Left ventricle myocardium inferior (tissue), 1 donor: ENCODE data around the gene FRY. TPM values are rescaled to one million over a fixed set of nuclear protein-coding genes. Genes with fewer than 3 reads are reported as not detected.

Experiments used
- DNase-seq: peaks from one replicate; pipeline ENCODE4 v3.0.0-alpha.2; 2020
- H3K27ac ChIP-seq: fragments of 200-600 bp; replicated peaks from 2 replicates; pipeline ENCODE4 v1.8.0; 2021
- H3K27me3 ChIP-seq: fragments of 200-600 bp; 2 replicates; pipeline ENCODE4 v1.8.0; 2021; ENCODE audit warnings: low read depth
- H3K36me3 ChIP-seq: fragments of 200-600 bp; 2 replicates; pipeline ENCODE4 v1.8.0; 2021
- H3K4me1 ChIP-seq: fragments of 200-600 bp; 2 replicates; pipeline ENCODE4 v1.8.0; 2021
- H3K4me3 ChIP-seq: fragments of 200-600 bp; 2 replicates; pipeline ENCODE4 v1.8.0; 2021; ENCODE audit warnings: mild to moderate bottlenecking, moderate library complexity
- H3K9me3 ChIP-seq: fragments of 200-600 bp; replicated peaks from 2 replicates; pipeline ENCODE4 v1.8.0; 2021
- CTCF ChIP-seq: fragments of 200-600 bp; IDR thresholded peaks from 2 replicates; pipeline ENCODE4 v1.8.0; 2021; ENCODE audit warnings: antibody characterized with exemption, mild to moderate bottlenecking, borderline replicate concordance
- intact Hi-C: fragments of 100-400 bp; cut with micrococcal nuclease; formaldehyde crosslinking; loops from one replicate; pipeline ENCODE4 v1.11.0; 2022
- total RNA-seq: library from RNA; stranded (reverse); fragmentation: NEBNext Ultra II Directional; extraction: Animal tissue kit (Norgen Biotek cat#: 25700); gene quantifications from one replicate; pipeline ENCODE4 v1.2.1, GENCODE V29; 2021
- donor health status: DM: no; HTN: yes; CAD: no; lungs with severe emphysema.

The FRY gene
- total RNA-seq, 1 donor from 2014 or later: 167 TPM

DNA sequence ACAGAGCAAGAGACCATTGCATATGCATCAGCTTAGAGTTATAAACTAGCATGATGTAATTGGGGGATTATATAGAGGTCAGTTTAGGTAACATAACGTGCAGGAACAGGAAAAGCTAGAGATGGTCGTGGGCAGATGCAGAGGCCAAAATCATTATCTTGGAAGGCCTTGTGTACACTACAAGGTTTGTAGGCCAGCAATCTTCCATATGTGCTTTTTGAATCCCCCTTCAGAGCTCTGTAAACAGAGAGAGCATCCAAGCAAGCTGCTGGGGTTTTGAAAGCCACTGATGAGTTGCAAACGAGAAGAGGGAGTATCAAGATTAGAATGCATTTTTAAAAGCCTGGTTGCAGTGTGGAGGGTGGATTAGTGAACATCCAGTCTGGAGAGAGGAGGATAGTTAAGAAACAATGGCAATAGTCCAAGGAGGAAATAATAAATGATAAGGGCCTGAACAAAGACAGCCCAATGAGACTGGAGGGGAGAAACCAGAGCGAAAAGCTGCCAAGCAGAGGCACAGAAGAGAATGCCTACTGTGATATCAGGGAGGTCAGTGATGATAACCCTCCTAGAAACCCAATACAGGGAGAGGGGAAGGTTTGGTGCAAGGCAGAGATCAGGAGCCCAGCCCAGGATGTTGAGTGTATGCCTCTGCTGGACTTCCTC lies 174.0 kb downstream of the FRY start:
- Histone ChIP-seq H3K4me1 (peaks cover 74% of the 10 kb centered on the region), H3K27ac (peak overlapping the region; percentile 72), H3K9me3 (no peaks in the 10 kb centered on the region), H3K36me3 (peaks cover 24% of the 10 kb centered on the region), H3K27me3 (no peaks in the 10 kb centered on the region), H3K4me3 (no peak overlapping the region)
- DNase-seq: no peak
- TF ChIP-seq CTCF: no peak
- intact Hi-C loops: no loop called here

GRCh38 chr13:32206097-32206740 lies 174.6 kb downstream of the FRY start:
- Histone ChIP-seq H3K27me3 (no peaks in the 10 kb centered on the region), H3K27ac (peak overlapping the region; percentile 72), H3K4me3 (no peak overlapping the region), H3K36me3 (peaks cover 31% of the 10 kb centered on the region), H3K4me1 (peaks cover 80% of the 10 kb centered on the region), H3K9me3 (no peaks in the 10 kb centered on the region)
- intact Hi-C loops: no loop called here
- DNase-seq: no peak
- no peak for TF ChIP-seq CTCF

GRCh38 chr13:32208860-32209259 lies 177.3 kb downstream of the FRY start:
- Histone ChIP-seq H3K36me3 (peaks cover 45% of the 10 kb centered on the region), H3K9me3 (no peaks in the 10 kb centered on the region), H3K27ac (peak overlapping the region; percentile 82), H3K4me3 (no peak overlapping the region), H3K4me1 (peaks cover 72% of the 10 kb centered on the region), H3K27me3 (no peaks in the 10 kb centered on the region)
- no peak for TF ChIP-seq CTCF
- no peak for DNase-seq
- intact Hi-C loops: no loop called here

- peak overlapping the region; percentile 82 for H3K27ac ChIP-seq
- intact Hi-C loops: no loop called here
Observed at GRCh38 chr13:32209652-32210051, 178.1 kb downstream of the FRY start.

DNA sequence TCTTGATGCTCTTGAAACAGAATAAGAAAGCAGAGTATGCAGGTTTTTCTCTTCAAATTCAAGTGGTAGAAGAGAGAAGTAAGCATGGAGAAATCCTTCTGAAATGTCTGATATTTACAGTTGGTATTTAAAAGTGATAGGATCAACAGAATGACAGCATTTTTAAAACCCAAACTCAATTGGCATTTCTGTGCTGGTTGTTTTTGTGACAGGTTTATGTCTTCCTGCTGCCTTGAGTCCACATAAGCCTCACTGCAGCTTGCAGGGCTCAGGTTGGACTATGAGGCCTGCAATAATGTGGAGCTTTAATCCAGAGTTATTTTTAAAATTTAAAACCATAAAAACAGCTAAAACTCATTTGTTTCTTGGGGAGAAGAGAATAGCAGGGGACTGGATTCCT lies 178.5 kb downstream of the FRY start:
- Histone ChIP-seq H3K27ac (peak overlapping the region; percentile 82), H3K4me3 (no peak overlapping the region), H3K36me3 (peaks cover 57% of the 10 kb centered on the region), H3K27me3 (no peaks in the 10 kb centered on the region), H3K9me3 (no peaks in the 10 kb centered on the region), H3K4me1 (peaks cover 60% of the 10 kb centered on the region)
- intact Hi-C loops: no loop called here
- no peak for TF ChIP-seq CTCF
- DNase-seq: no peak

More at GRCh38 chr13:32209652-32210051, 178.1 kb downstream of the FRY start:
- Histone ChIP-seq H3K36me3 (peaks cover 53% of the 10 kb centered on the region), H3K4me3 (no peak overlapping the region), H3K27me3 (no peaks in the 10 kb centered on the region), H3K4me1 (peaks cover 64% of the 10 kb centered on the region), H3K9me3 (no peaks in the 10 kb centered on the region)
- no peak for DNase-seq
- TF ChIP-seq CTCF: no peak
